ENCODE results near the gene MMP21.

Gene MMP21

GRCh38 chr10:125775491-125776106 is at the start of gene MMP21:
TSS of gene MMP21 (minus strand) at chr10:125775821. CDS start at chr10:125775821, 0 bp downstream.
- no peak for DNase-seq (ENCODE audit: low spot score)

- DNase-seq (ENCODE audit: low spot score), result peak; percentile 14
Measured at GRCh38 chr10:125824736-125825135, 49.1 kb upstream of the MMP21 start.

GRCh38 chr10:125823663-125824251 is 48.1 kb upstream of the MMP21 start:
- DNase-seq (ENCODE audit: low spot score), result peak; percentile 5

GRCh38 chr10:125822878-125823662 is 47.4 kb upstream of the MMP21 start, which contains the start of the genes BCCIP and UROS:
TSS of gene BCCIP (plus strand) at chr10:125823546. CDS start at chr10:125823558, 12 bp downstream.
TSS of gene UROS (minus strand) at chr10:125823258. CDS start at chr10:125816499, 6,759 bp downstream.
- DNase-seq (ENCODE audit: low spot score), result peak; percentile 76

GRCh38 chr10:125820701-125821100 is 45.1 kb upstream of the MMP21 start:
- DNase-seq (ENCODE audit: low spot score), result no peak

- no peak for DNase-seq (ENCODE audit: low spot score)
Measured at GRCh38 chr10:125817337-125817946, 41.8 kb upstream of the MMP21 start.

GRCh38 chr10:125816548-125816947 is 40.9 kb upstream of the MMP21 start:
- no peak for DNase-seq (ENCODE audit: low spot score)

- DNase-seq (ENCODE audit: low spot score), result no peak
Measured at GRCh38 chr10:125815764-125816163, 40.1 kb upstream of the MMP21 start.

GRCh38 chr10:125812128-125812750 is 36.6 kb upstream of the MMP21 start:
- DNase-seq (ENCODE audit: low spot score), result no peak

GRCh38 chr10:125811251-125811650 is 35.6 kb upstream of the MMP21 start:
- no peak for DNase-seq (ENCODE audit: low spot score)

- DNase-seq (ENCODE audit: low spot score), result no peak
Measured at GRCh38 chr10:125808047-125808446, 32.4 kb upstream of the MMP21 start.

- no peak for DNase-seq (ENCODE audit: low spot score)
Measured at GRCh38 chr10:125802739-125803138, 27.1 kb upstream of the MMP21 start.

GRCh38 chr10:125802131-125802530 is 26.5 kb upstream of the MMP21 start:
- DNase-seq (ENCODE audit: low spot score), result no peak

GRCh38 chr10:125801574-125801973 is 26.0 kb upstream of the MMP21 start:
- no peak for DNase-seq (ENCODE audit: low spot score)

- no peak for DNase-seq (ENCODE audit: low spot score)
Measured at GRCh38 chr10:125799451-125800182, 24.0 kb upstream of the MMP21 start.

- no peak for DNase-seq (ENCODE audit: low spot score)
Measured at GRCh38 chr10:125797994-125798662, 22.5 kb upstream of the MMP21 start.

- DNase-seq (ENCODE audit: low spot score), result no peak
Measured at GRCh38 chr10:125797424-125797823, 21.8 kb upstream of the MMP21 start.

GRCh38 chr10:125795637-125796190 is 20.1 kb upstream of the MMP21 start:
- DNase-seq (ENCODE audit: low spot score), result no peak

- DNase-seq (ENCODE audit: low spot score), result no peak
Measured at GRCh38 chr10:125795128-125795527, 19.5 kb upstream of the MMP21 start.

Measured in SW480 (cell line).